Measurements from ENCODE around the gene DNAH8. TPM values are rescaled to one million over a fixed set of nuclear protein-coding genes. Genes with fewer than 3 reads are reported as not detected.
"Not testable (repeated sequence)": the region's sequence is repeated elsewhere in the genome, so short reads cannot be mapped to it uniquely, and the experiment has no call there.

The DNAH8 gene
- polyA plus RNA-seq, 6 donors from 2014 or later: not detected

DNA sequence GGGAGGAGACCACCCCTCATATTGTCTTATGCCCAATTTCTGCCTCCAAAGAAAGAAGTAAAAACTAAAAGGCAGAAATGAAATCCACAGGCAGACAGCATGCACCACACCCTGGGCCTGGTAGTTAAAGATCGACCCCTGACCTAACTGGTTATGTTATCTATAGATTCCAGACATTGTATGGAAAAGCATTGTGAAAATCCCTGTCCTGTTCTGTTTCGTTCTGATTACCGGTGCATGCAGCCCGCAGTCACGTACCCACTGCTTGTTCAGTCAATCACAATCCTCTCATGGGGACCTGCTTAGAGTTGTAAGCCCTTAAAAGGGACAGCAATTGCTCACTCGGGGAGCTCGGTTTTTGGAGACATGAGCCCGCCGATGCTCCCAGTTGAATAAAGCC is 81.3 kb downstream of the DNAH8 start:
- DNase-seq; ATAC-seq (ENCODE audit: low read depth in 2 of 2); H3K4me1 Mint-ChIP-seq; H3K4me3 Mint-ChIP-seq; H3K36me3 Mint-ChIP-seq; H3K27ac Mint-ChIP-seq; H3K9me3 Mint-ChIP-seq: not testable (repeated sequence)
- peaks cover 48 to 73% (median 56%) of the 10 kb centered on the region in 3 donors for H3K27me3 Mint-ChIP-seq

DNA sequence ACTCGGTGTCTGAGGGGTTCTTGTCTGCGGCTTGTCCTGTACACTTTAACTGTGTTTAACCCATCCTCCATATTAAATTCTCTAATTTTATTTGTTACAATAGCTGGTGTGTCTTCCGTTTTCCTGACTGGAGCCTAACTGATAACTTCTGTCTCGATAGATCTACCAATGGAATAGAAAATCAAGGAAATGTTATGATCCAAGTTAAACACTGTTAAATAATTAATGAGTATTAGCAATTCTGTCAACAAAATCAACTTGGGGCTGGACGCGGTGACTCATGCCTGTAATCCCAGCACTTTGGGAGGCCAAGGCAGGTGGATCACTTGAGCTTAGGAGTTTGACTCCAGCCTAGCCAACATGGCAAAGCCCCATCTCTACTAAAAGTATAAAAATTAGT is 81.7 kb downstream of the DNAH8 start:
- no peak for ATAC-seq (ENCODE audit: low read depth in 2 of 2)
- Mint-ChIP-seq H3K27me3 (peaks cover 46 to 74% (median 60%) of the 10 kb centered on the region in 3 donors), H3K36me3 (peaks cover 0 to 7% of the 10 kb centered on the region in 2 donors), H3K27ac (peak overlapping the region in 1 of 6 donors; percentile 45), H3K4me3 (no peak overlapping the region), H3K9me3 (peaks cover 0 to 3% (median 0%) of the 10 kb centered on the region in 7 donors), H3K4me1 (no peaks in the 10 kb centered on the region)
- DNase-seq: no peak

DNA sequence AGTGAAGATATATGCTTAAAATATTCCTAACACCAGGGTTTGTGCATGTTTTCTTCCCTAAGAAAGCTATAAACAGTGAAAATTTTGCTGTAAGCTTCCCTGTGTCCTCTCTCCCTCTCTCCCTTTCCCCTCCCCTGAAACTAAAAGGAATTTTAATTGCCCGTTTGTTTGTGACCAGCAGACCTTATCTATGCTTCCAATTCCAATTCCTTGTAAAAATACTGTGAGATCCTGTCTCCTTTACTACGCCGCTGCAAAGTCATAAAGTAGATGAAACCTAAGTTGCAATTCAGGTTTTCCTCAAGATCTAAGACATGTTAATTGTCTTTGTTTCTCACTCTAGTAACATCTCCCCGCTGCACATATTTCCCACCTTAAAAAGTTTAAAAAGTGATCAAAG is 82.3 kb downstream of the DNAH8 start:
- Mint-ChIP-seq H3K27me3 (peaks cover 46 to 68% (median 60%) of the 10 kb centered on the region in 3 donors), H3K9me3 (peaks cover 0 to 3% (median 0%) of the 10 kb centered on the region in 7 donors), H3K4me1 (no peaks in the 10 kb centered on the region), H3K4me3 (no peak overlapping the region), H3K27ac (no peak overlapping the region), H3K36me3 (peaks cover 0 to 7% of the 10 kb centered on the region in 2 donors)
- no peak for DNase-seq
- ATAC-seq (ENCODE audit: low read depth in 2 of 2): no peak

DNA sequence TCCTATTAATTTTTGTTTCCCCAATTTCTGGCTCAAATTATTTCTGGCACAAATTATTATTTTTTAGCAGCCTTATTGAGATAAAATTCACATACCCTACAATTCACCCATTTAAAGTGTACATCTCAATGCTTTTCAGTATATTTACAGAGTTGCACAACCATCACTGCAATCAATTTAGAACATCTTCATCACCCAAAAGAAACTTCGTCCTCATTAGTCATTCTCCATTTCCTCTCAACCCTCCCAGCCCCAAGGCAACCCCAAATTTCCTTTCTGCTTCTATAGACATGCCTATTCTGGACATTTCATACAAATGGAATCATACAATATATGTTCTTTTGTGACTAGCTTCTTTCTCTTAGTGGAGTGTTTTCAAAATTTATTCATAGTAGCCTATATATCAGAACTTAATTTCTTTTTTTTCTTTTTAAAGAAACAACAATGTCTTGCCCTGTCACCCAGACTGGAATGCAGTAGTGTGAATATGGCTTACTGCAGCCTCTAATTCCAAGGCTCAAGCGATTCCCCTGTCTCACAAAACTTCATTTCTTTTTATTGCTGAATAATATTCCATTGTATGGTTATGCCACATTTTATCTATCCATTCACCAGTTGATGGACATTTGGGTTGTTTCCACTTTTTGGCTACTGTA is 84.5 kb downstream of the DNAH8 start:
- ATAC-seq (ENCODE audit: low read depth in 2 of 2) (no peak), DNase-seq (no peak)
- Mint-ChIP-seq H3K27ac (peak overlapping the region in 1 of 6 donors; percentile 44), H3K9me3 (peaks cover 0 to 3% (median 0%) of the 10 kb centered on the region in 7 donors), H3K36me3 (peaks cover 0 to 7% of the 10 kb centered on the region in 2 donors), H3K4me3 (no peak overlapping the region), H3K4me1 (no peaks in the 10 kb centered on the region), H3K27me3 (peaks cover 54 to 65% (median 59%) of the 10 kb centered on the region in 3 donors)

DNA sequence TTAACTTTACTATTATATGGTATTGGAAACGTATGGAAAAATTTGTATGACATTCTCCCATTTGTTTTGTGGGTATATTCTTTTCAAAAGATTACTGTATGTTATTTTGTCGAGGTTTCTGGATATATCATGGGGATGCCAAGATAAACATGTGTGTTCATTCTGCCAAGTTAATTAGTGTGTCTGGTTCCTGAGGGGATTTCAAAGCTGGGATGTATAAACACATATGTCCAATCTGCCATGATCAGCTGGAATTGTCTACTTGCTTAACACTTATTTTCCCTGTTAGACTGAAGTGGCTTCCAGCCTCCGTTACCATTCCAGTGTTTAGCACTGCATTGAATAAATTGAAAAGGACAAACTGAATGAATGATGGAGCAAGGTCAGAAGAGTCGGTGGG is 86.2 kb downstream of the DNAH8 start:
- peaks cover 0 to 7% of the 10 kb centered on the region in 2 donors for H3K36me3 Mint-ChIP-seq
- H3K9me3 Mint-ChIP-seq: peaks cover 0 to 3% (median 0%) of the 10 kb centered on the region in 7 donors
- peaks cover 61 to 67% (median 63%) of the 10 kb centered on the region in 3 donors for H3K27me3 Mint-ChIP-seq
- no peak overlapping the region for H3K4me3 Mint-ChIP-seq
- no peak for ATAC-seq (ENCODE audit: low read depth in 2 of 2)
- no peaks in the 10 kb centered on the region for H3K4me1 Mint-ChIP-seq
- no peak for DNase-seq
- H3K27ac Mint-ChIP-seq: no peak overlapping the region

DNA sequence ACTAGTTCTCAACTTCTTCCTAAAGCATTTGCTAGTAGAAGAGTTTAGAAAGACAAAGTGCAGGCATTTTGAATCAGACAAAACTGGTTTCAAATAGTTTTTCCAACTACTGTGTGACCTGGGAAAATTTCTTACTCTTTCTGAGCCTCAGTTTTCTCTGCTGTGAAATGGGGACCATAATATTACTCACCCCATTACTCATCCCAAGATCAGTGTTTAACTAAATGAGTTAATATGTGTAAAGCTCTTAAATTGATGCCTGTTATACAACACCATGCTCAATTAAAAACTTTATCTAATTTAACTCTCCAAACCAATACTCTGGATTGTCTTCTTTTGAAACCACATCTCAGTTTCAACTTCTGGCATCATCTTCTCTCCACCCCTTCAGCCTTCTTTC is 87.4 kb downstream of the DNAH8 start:
- ATAC-seq (ENCODE audit: low read depth in 2 of 2): no peak
- DNase-seq: no peak
- H3K36me3 Mint-ChIP-seq: peaks cover 0 to 7% of the 10 kb centered on the region in 2 donors
- H3K9me3 Mint-ChIP-seq: peaks cover 0 to 3% (median 0%) of the 10 kb centered on the region in 7 donors
- no peaks in the 10 kb centered on the region for H3K4me1 Mint-ChIP-seq
- H3K27me3 Mint-ChIP-seq: peaks cover 57 to 63% (median 61%) of the 10 kb centered on the region in 3 donors
- H3K27ac Mint-ChIP-seq: no peak overlapping the region
- H3K4me3 Mint-ChIP-seq: no peak overlapping the region

DNA sequence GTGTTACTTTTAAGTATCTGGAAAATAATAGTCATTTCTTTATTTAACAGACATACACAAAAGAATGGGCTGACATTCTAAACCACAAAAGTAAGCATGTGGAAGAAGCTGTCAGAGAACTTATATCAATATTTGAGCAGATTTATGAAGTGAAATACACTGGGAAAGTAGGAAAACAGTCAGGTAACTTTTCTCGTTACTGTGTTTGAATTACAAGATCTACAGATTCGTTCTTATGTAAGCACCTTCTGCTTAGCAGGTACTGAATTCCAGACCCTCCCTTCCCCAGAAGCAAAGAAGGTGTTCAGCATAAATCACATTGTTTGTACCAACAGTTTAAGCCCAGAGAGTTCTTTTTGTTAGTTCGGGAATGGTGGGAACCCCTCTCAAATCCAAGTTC is 88.0 kb downstream of the DNAH8 start:
- Mint-ChIP-seq H3K4me1 (no peaks in the 10 kb centered on the region), H3K9me3 (peaks cover 0 to 3% (median 0%) of the 10 kb centered on the region in 7 donors), H3K27ac (no peak overlapping the region), H3K36me3 (peaks cover 0 to 7% of the 10 kb centered on the region in 2 donors), H3K27me3 (peaks cover 55 to 57% (median 56%) of the 10 kb centered on the region in 3 donors), H3K4me3 (no peak overlapping the region)
- ATAC-seq (ENCODE audit: low read depth in 2 of 2) (no peak), DNase-seq (no peak)

DNA sequence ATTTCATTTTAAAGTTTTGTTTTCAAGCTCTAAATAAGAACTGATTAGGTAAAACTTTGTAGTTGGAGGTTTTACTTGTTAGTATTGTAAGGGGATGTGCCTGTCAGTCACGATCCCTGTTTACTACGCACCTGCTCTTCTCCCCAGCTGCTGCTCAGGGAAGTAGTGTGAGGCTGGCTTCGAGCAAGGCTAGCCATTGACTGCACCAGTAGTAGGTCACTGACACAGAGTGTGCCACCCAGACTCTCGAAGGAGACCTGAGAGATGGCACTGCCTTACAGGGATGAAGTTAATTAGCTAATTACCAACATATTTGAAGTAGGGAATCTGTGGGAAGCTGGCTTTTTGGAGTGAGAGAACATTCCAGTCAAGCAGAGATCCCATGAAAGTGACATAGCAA is 89.2 kb downstream of the DNAH8 start:
- H3K9me3 Mint-ChIP-seq: peaks cover 0 to 3% (median 2%) of the 10 kb centered on the region in 7 donors
- peaks cover 45 to 52% (median 50%) of the 10 kb centered on the region in 3 donors for H3K27me3 Mint-ChIP-seq
- H3K27ac Mint-ChIP-seq: no peak overlapping the region
- ATAC-seq (ENCODE audit: low read depth in 2 of 2): no peak
- DNase-seq: no peak
- no peak overlapping the region for H3K4me3 Mint-ChIP-seq
- H3K4me1 Mint-ChIP-seq: no peaks in the 10 kb centered on the region
- H3K36me3 Mint-ChIP-seq: peaks cover 0 to 4% of the 10 kb centered on the region in 2 donors

DNA sequence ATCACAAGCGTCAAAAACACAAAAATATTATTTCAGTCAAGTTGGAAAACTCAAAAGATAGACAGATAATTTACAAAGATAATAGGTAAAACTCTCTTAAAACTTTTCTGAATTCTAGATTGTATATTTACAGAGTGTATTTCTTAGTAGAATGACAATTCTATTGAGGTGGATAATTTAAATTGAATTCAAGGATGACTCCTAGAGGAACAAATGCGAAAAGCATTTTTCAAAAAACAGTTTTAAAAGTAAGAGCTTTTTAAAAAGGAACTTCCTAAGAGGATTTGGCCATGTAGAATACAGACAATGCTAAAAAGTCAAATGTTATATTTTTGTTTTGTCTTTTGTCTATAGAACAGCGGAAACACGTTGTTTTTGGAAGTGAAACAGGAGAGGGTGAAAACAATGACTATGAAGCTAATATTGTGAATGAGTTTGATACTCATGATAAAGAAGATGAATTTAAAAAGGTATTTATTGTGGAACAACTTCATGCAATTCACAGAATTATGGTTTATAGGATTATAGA is 90.1 kb downstream of the DNAH8 start:
- H3K4me1 Mint-ChIP-seq: no peaks in the 10 kb centered on the region
- peaks cover 36 to 52% (median 42%) of the 10 kb centered on the region in 3 donors for H3K27me3 Mint-ChIP-seq
- peaks cover 0 to 3% (median 2%) of the 10 kb centered on the region in 7 donors for H3K9me3 Mint-ChIP-seq
- H3K36me3 Mint-ChIP-seq: no peaks in the 10 kb centered on the region
- DNase-seq: no peak
- no peak for ATAC-seq (ENCODE audit: low read depth in 2 of 2)
- no peak overlapping the region for H3K4me3 Mint-ChIP-seq
- H3K27ac Mint-ChIP-seq: no peak overlapping the region

DNA sequence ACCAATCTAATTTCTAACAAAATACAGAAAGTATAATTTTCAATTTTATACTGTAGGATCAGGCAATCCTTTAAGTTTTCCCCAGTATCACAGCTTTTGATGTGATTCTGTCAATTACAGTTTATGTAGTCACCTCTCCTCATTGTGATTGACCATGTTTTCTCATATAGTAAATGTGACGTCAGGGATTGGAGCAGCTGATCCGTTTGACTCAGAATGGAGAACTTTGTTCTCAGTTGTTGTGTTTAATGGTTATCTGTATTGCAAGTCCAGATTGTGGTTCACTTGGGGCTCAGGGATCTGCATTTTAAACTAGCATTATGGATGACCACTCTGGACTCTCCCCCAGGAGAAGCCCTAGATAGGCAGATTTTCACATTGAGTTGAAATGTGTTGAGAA is 90.6 kb downstream of the DNAH8 start:
- DNase-seq (no peak), ATAC-seq (ENCODE audit: low read depth in 2 of 2) (no peak)
- no peak overlapping the region for H3K4me3 Mint-ChIP-seq
- H3K9me3 Mint-ChIP-seq: peaks cover 0 to 3% (median 2%) of the 10 kb centered on the region in 7 donors
- H3K4me1 Mint-ChIP-seq: no peaks in the 10 kb centered on the region
- H3K27ac Mint-ChIP-seq: no peak overlapping the region
- no peaks in the 10 kb centered on the region for H3K36me3 Mint-ChIP-seq
- peaks cover 35 to 50% (median 39%) of the 10 kb centered on the region in 3 donors for H3K27me3 Mint-ChIP-seq

DNA sequence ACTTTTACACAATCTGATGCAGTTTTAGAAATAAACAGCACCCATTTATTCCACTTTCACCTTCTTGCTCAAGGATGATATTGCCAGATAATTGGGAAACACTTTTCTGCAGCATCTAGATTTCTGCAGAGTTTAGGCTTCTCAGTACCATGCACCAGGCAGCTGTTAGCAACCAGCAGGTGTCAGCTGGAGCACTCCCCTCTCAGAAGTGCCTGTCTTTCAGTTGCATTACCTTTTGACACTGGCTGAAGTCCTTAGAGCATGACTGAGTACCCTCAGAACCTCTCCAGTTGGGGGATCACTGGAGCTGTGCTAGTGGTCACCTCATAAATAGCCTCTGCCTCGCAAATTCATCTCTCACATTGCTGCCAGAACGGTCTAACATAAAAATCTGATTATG is 91.2 kb downstream of the DNAH8 start:
- no peak overlapping the region for H3K27ac Mint-ChIP-seq
- DNase-seq (no peak), ATAC-seq (ENCODE audit: low read depth in 2 of 2) (no peak)
- H3K9me3 Mint-ChIP-seq: peaks cover 0 to 3% (median 2%) of the 10 kb centered on the region in 7 donors
- no peak overlapping the region for H3K4me3 Mint-ChIP-seq
- no peaks in the 10 kb centered on the region for H3K36me3 Mint-ChIP-seq
- peaks cover 33 to 51% (median 39%) of the 10 kb centered on the region in 3 donors for H3K27me3 Mint-ChIP-seq
- H3K4me1 Mint-ChIP-seq: no peaks in the 10 kb centered on the region

DNA sequence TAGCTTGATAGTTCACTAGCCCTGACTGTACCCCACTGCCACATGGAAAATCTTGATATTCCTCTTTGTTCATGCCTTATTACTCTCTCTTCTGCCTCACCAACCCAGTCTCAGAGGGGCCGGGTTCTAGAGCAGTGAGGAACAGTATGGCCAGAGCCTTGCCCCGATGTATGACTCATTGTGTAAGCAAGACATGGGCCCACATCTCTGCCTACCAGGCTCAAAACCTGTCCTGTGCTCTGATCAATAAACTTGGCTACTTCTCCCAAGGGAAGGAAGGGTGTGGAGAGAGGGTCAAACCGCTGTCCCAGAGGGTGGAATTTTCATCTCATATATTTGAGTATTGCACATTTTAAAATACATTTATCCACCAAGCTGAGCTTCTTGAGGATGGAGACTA is 91.7 kb downstream of the DNAH8 start:
- Mint-ChIP-seq H3K27ac (no peak overlapping the region), H3K27me3 (peaks cover 28 to 50% (median 39%) of the 10 kb centered on the region in 3 donors), H3K9me3 (peaks cover 0 to 2% (median 0%) of the 10 kb centered on the region in 7 donors), H3K4me1 (no peaks in the 10 kb centered on the region), H3K36me3 (no peaks in the 10 kb centered on the region), H3K4me3 (no peak overlapping the region)
- ATAC-seq (ENCODE audit: low read depth in 2 of 2) (no peak), DNase-seq (no peak)

DNA sequence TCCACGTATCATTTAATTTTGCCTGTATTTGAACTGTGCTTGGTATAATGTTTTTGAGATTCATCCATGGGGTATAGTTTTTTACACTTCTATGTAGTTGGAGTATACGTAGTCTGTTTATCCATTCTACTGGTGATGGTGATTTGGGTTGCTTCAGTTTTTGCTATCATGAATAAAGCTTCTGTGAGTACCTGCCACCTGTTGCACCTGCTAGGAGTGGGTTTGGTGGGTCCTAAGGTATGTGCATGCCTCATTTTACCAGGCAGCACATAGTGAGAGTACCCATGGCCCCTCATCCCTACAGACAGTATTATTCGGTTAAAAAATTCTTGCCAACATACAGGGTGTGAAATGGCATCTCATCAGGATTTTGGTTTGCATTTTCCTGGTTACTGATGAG is 92.9 kb downstream of the DNAH8 start:
- Mint-ChIP-seq H3K4me3 (no peak overlapping the region), H3K27ac (no peak overlapping the region), H3K4me1 (no peaks in the 10 kb centered on the region), H3K36me3 (no peaks in the 10 kb centered on the region), H3K27me3 (peaks cover 27 to 62% (median 45%) of the 10 kb centered on the region in 3 donors), H3K9me3 (peaks cover 0 to 2% (median 0%) of the 10 kb centered on the region in 7 donors)
- ATAC-seq (ENCODE audit: low read depth in 2 of 2) (no peak), DNase-seq (no peak)
